Thyroid gland (tissue), 4 donors: ENCODE results near the gene EXOC8.

Experiments
- CTCF ChIP-seq, 6 experiments: fragments of 200-600 bp in 3 of 6; fragments of 450-650 bp in 3 of 6; sonication (generic) in 3 of 6; IDR thresholded peaks; one replicate each; pipeline ENCODE4 v1.5.1; 2016 to 2019; ENCODE audit warnings: antibody characterized with exemption in 6 of 6, mild to moderate bottlenecking in 2 of 6, inconsistent platforms in 1 of 6, moderate library complexity in 1 of 6
- POLR2A ChIP-seq, 2 donors: fragments of 450-650 bp; IDR thresholded peaks; one replicate each; pipeline ENCODE4 v1.6.1; 2017; ENCODE audit warnings: antibody characterized with exemption in 2 of 2, mild to moderate bottlenecking in 2 of 2, moderate library complexity in 1 of 2

- TF ChIP-seq CTCF (IDR thresholded peaks at IDR 0.05) (no peak), POLR2A (IDR thresholded peaks at IDR 0.05) (no peak)
Measured at GRCh38 chr1:231348442-231348841, 10.8 kb upstream of the EXOC8 start.
